GM12891 (cell line): ENCODE measurements around the gene SPINT3.

Source experiments
- DNase-seq: peaks from one replicate; pipeline ENCODE4 v3.0.0; 2011; ENCODE audit warnings: low spot score; ENCODE audit not compliant: insufficient read length
- FAIRE-seq: peaks from 2 replicates; lab custom pipeline; 2011; peaks lifted over from hg19 to GRCh38; lab: Jason Lieb, UNC
- PAX5 ChIP-seq: IDR thresholded peaks from 2 replicates; pipeline ENCODE4 v1.6.1; 2011; ENCODE audit warnings: low read length, moderate library complexity, mild to moderate bottlenecking; ENCODE audit not compliant: insufficient read depth, severe bottlenecking
- POLR2A ChIP-seq: IDR thresholded peaks from 2 replicates; pipeline ENCODE4 v1.6.1; 2011; ENCODE audit warnings: low read depth, low read length, control low read depth
- POLR2AphosphoS5 ChIP-seq: IDR thresholded peaks from 2 replicates; pipeline ENCODE4 v1.6.1; 2011; ENCODE audit warnings: low read depth, low read length, control low read depth
- POU2F2 ChIP-seq: IDR thresholded peaks from 2 replicates; pipeline ENCODE4 v1.6.1; 2011; ENCODE audit warnings: low read depth, mild to moderate bottlenecking, control low read depth, low read length, moderate library complexity
- SPI1 ChIP-seq: IDR thresholded peaks from 2 replicates; pipeline ENCODE4 v1.6.1; 2011; ENCODE audit warnings: low read depth, low read length, control low read depth
- TAF1 ChIP-seq: IDR thresholded peaks from 2 replicates; pipeline ENCODE4 v1.6.1; 2011; ENCODE audit warnings: low read depth, low read length, control low read depth

Gene SPINT3

DNA sequence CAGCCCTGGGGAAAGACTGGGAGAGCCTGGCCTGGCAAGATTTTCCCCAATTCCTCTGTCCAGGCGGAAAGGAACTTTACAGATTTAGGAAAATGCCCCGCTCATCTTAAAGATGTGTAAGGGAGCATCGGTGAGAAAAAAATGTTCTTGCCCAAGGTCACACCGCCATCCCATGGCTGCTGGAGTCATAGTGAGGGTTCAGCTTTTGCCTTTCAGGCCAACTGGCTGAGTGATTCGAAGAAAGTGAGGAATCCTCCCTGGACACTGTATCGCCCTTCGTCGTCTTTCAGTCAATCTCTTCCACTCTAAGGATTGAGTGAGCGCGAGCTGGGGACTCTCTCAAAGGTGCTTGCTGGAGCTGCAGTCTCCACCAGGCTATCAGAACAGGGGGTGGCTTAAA lies 44.5 kb downstream of the SPINT3 start:
- no peak for DNase-seq
- FAIRE-seq: no peak
- TF ChIP-seq TAF1 (no peak), POU2F2 (no peak), SPI1 (no peak), POLR2AphosphoS5 (no peak), POLR2A (no peak), PAX5 (no peak)

DNA sequence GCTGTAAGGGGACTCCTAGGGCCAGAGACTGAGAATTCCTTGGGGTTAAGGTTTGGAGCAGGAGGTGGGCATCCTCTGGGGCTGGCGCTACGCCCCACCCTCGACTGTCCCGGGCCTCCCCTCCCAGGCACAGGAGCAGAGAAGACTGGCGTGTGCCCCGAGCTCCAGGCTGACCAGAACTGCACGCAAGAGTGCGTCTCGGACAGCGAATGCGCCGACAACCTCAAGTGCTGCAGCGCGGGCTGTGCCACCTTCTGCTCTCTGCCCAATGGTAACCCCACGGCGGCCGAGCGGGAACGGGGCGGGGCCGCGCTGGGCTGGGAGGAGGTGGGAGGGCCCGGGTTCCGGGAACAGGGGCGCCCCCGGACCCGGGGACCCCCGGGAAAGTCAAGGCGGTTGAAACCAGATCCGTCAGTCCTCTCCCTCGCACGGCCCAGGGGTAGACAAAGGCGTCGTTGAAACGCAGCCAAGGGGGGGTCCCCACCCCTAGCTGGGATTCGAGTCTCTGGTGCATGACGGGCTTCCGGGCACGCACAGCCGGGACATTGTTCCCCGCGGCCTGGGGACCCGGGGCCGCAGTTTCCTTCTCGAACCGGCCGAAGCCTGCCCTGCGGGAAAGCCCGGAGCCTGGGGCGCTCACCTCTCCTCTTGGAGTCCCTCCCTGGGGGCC lies 45.0 kb downstream of the SPINT3 start:
- DNase-seq (no peak), FAIRE-seq (no peak)

DNA sequence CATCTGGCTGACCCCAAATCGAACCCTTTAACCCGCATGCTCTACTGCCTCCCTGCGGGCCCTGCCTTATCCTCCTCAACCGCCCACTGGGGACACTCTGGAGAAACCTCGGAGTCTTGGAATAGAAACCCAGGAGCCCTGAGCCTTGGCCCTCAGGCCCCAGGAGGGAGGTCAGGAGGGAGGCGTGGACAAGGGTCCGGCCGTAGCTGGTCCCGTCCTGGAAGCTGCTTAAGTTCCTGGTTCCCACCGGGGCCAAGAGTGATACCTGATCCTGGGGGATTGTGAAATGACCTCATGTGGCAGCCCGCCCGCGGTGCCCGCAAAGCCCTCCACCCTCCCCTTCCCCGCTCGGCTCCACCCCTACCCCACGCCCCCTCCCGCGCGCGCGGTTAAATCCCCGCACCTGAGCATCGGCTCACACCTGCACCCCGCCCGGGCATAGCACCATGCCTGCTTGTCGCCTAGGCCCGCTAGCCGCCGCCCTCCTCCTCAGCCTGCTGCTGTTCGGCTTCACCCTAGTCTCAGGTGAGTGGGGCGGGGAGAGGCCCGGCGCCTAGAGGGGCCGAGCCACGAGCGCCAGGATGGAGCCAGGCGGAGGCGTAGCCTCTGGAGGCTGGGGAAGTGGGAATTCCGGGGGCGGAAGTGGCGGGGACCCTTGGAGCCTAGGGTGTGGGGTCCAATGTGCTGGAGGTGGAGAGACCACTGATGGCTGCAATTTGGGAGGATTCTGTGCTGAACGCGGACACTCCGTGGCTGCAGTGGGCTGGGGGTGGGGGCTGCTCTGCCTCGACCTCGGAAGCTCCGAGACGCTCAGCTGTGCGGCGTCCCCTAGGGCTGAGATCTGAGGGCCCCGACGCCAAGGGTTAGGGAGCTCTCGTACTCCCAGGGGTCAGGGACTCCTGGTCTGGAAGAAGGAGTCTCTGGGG lies 45.8 kb downstream of the SPINT3 start, which contains the start of gene WFDC2:
WFDC2 (plus strand) TSS at position 418 of the 926 bp plus-strand sequence; CDS start at position 447, 29 bp downstream.
- TF ChIP-seq POLR2AphosphoS5 (no peak), SPI1 (no peak), PAX5 (no peak), POU2F2 (no peak), TAF1 (no peak), POLR2A (no peak)
- DNase-seq: no peak
- no peak for FAIRE-seq

More for the DNA sequence above, 45.0 kb downstream of the SPINT3 start:
- no peak for TF ChIP-seq POLR2AphosphoS5
- no peak for TF ChIP-seq TAF1
- TF ChIP-seq PAX5: no peak
- no peak for TF ChIP-seq POLR2A
- TF ChIP-seq SPI1: no peak
- no peak for TF ChIP-seq POU2F2

DNA sequence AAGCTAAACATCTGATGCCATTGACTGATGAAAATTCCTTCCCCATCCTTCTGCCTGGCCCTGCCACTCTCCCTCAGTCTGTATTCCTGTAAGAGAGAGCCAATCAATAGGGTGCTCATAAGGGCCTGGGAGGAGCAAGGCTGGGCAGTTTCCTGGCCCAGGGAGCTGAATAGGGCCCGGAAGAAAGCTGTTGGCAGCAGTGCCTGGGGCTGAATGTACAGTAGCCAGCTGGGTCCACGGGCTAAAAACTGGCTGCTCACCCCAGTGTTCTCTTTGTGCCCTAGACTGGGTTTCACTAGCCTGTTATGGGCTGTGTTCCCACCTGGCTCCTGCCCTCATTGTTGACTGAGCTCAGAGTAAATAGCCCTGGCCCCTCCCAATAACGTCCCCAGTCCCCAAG lies 47.6 kb downstream of the SPINT3 start:
- DNase-seq: no peak
- no peak for TF ChIP-seq POLR2AphosphoS5
- no peak for TF ChIP-seq POLR2A
- no peak for TF ChIP-seq PAX5
- TF ChIP-seq SPI1: no peak
- TF ChIP-seq TAF1: no peak
- TF ChIP-seq POU2F2: no peak
- FAIRE-seq: no peak

DNA sequence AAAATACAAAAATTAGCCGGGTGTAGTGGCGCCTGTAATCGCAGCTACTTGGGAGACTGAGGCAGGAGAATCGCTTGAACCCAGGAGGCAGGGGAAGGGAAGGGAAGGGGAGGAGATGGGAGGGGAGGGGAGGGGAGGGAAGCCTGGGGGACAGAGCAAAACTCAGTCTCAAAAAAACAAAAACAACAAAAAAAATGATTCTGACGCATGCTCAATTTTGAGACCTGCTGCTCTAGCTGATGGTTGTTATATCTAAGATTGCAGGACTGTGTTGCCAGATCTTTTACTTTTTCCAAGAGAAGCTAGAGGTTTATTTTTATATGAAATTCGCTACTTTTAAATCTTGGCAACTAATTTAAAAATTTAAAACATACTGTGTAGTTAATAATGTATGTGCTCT lies 48.2 kb downstream of the SPINT3 start:
- FAIRE-seq: no peak
- no peak for TF ChIP-seq SPI1
- TF ChIP-seq TAF1: no peak
- TF ChIP-seq POU2F2: no peak
- TF ChIP-seq POLR2A: no peak
- no peak for TF ChIP-seq POLR2AphosphoS5
- TF ChIP-seq PAX5: no peak
- no peak for DNase-seq

DNA sequence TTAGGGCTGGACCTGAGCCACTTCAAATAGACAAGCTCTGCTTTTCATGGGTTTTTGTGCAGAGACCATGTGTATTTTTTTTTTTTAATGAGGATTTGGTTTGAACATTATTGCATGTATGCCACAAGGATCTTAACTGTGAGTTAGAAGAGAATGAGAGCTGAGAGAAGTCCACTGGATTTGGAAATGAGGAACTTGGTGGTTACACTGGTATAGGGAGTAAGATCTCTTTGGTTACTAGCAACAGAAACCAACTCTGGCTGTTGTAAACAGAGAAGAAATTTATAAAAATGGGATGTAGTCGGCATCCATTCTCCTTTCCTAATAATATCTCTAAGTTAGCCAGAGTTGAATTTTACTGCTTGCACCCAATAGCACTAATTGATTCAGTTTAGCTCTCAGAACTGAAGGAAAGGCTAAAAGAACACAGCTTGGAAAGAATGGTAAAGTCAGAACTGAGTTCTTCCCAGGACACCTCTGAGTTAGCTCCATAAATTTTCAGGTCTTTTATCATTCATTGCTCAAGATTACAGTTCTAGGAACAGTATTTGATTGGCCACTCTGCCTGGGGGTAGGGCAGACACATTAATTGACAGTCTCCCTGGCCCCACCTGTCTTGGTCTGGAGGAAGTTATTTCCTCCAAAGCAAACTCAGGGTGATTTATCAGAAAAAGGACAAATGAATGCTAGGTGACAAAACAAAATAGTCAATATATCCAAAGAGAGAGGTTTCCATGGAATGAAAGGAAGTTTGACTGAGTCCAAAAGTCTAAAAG lies 49.7 kb downstream of the SPINT3 start:
- FAIRE-seq: no peak
- no peak for DNase-seq
- TF ChIP-seq SPI1: no peak
- TF ChIP-seq POLR2A: no peak
- TF ChIP-seq POU2F2: no peak
- TF ChIP-seq TAF1: no peak
- no peak for TF ChIP-seq PAX5
- TF ChIP-seq POLR2AphosphoS5: no peak

DNA sequence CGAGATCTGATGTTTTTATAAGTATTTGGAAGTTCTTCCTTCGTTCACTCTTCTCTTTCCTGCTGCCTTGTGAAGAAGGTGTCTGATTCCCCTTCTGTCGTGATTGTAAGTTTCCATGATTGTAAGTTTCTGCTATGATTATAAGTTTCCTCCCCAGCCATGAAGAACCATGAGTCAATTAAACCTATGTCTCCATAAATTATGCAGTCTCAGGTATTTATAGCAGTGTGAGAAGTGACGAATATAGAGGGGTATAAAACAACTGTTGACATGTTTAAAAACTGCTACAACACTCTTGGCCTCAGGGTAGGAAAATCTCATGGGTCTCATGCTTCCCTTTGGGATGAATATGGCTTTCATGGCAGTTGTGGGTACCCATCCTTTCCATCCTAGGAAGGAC lies 51.7 kb downstream of the SPINT3 start:
- TF ChIP-seq SPI1 (no peak), PAX5 (no peak), POLR2A (no peak), TAF1 (no peak), POLR2AphosphoS5 (no peak), POU2F2 (no peak)
- DNase-seq (no peak), FAIRE-seq (no peak)

DNA sequence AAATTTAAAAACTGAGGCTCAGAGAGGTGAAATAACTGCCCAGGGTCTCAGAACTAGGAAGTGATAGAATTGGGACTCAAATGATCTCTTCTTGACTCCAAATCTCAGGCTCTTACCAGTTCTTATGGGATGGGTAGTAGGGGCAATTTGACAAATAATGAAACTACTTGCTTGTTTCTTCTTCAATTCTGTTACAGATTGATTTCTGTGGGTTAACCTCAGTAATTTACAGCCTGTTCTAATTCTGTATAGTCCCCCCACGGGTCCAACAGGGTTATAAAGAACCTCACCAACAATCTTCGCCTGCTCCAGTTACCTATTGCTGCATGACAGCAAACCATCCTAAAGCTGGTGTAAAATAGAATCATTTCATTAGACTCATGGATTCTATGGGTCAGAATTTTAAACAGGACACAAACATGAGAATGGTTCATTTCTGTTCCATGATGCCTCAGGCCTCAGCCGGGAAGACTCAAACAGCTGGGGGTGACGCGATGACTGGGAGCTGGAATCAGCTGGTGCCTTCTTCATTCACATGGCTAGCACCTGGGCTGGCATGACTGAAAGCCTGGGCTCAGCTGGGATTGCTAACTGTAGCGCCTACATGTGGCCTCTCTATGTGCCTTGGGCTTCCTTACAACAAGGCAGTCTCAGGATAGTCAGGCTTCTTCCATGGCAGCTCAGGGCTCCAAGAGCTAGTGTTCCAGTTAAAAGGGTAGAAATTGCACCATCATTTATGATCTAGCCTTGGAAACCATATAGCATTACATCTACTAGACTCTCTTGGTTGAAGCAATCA lies 52.5 kb downstream of the SPINT3 start:
- no peak for FAIRE-seq
- DNase-seq: no peak
- TF ChIP-seq POLR2A (no peak), POLR2AphosphoS5 (no peak), POU2F2 (no peak), SPI1 (no peak), PAX5 (no peak), TAF1 (no peak)
